Left forelimb (tissue), 1 donor: ENCODE measurements around the gene SLC35F3.
"Not testable (repeated sequence)": the region's sequence is repeated elsewhere in the genome, so short reads cannot be mapped to it uniquely, and the experiment has no call there.

ENCODE experiments used
- DNase-seq: peaks from one replicate; pipeline ENCODE4 v3.0.0-alpha.2; 2018; ENCODE audit warnings: low spot score

SLC35F3 gene

DNA sequence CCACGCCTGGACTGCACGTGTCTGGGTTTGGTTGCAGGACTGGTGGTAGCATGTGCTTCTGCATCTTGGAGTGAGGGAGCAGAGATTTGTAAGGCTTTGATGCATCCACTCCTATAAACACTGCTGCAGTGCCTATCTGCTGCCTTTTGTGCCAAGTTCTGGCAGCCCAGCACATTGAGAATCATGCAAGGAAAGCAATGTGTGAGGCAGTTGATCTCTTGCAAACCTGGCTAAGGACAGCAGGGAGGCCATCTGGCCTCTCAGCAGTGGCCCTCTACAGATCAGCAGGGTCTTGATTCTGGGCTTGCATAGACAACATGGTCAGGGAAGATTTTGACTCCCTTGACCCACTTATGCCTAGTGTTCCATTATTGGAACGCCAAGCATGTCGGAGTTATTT, 387.5 kb downstream of the SLC35F3 start:
- no peak for DNase-seq

DNA sequence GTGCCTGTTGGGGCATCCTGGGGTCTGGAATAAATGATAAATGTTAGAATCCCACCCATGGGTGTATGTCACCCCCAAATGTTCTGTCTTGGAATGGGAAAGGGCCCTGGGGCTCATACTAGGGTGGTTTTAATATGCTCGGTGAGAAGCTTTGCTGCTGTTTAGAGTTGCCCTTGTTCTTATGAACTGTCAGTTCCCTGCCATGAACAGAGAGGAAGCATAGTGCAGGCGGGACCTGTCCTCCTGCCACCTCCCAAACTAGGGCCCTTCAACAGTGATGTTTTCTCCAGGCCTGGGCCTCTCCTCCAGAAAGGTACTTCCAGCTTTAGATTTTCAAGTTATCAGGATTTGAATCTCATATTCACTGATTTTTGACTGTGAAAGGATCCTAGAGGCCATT, 388.1 kb downstream of the SLC35F3 start:
- no peak for DNase-seq

- DNase-seq = no peak
Observed at GRCh38 chr1:234294109-234294817, 389.8 kb downstream of the SLC35F3 start.

- no peak for DNase-seq
Observed at GRCh38 chr1:234295068-234295467, 390.6 kb downstream of the SLC35F3 start.

DNA sequence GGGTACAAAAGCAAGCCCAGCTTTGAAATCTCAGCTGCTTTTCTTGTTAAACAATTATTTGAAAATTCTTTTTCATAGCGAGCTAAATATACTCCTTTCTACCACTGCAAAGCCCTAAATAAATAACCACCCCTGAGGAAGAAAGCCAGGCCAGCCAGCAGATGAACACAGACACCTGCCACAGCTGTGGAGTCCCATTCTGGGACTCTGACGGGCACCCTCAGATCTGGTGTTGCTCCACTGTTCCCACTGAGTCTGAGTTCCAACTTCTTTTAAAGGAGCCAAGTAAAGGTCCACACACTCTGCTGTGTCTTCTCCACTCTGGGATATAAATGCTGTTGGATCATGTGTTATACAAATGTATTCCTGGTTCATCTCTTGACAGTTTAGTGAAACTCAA, 391.1 kb downstream of the SLC35F3 start:
- no peak for DNase-seq

DNA sequence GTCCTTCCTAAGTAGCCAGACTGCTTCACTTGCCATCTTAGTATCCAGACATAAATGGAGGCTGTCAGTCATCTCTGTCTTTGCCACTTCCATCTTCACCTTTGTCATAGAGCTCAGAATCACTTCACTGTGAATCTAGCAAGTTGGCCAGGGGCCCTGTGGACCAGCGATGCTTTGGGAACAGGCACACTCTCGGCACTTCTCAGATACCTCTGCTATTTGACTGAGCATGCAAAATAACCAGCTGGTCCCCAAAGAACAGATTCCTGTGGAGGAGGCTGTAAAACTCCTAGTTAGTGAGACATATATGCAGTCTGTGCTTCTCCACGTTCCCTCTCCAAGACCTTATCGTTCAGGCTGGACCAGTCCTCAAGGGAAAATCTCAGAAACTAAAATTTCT, 392.0 kb downstream of the SLC35F3 start:
- DNase-seq = no peak

DNA sequence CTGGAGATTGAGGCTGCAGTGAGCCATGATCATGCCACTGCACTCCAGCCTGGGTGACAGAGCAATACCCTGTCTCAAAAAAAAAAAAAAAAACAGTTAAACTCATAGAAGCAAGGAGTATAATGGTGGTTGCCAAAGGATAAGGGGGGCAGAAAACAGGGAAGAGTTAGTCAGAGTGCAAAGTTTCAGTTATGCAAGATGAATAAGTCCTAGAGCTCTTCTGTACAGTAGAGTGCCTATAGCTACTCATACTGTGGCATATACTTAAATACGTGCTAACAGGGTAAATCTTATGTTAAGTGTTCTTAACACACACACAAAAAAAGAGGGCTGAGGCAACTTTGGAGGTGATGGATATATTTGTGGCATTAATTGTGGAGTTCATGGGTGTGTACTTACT, 393.2 kb downstream of the SLC35F3 start:
- no peak for DNase-seq

GRCh38 chr1:234300096-234300495, 395.6 kb downstream of the SLC35F3 start:
- DNase-seq = no peak

DNA sequence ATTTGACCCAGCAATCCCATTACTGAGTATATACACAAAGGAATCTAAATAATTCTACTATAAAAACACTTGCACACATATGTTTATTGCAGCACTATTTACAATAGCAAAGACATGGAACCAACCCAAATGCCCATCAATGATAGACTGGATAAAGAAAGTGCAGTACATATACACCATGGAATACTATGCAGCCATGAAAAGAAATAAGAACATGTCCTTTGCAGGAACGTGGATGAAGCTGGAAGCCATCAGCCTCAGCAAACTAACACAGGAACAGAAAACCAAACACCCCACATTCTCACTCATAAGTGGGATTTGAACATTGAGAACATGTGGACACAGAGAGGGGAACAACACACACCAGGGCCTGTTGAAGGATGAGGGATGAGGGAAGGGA, 397.2 kb downstream of the SLC35F3 start:
- not testable (repeated sequence) for DNase-seq

DNA sequence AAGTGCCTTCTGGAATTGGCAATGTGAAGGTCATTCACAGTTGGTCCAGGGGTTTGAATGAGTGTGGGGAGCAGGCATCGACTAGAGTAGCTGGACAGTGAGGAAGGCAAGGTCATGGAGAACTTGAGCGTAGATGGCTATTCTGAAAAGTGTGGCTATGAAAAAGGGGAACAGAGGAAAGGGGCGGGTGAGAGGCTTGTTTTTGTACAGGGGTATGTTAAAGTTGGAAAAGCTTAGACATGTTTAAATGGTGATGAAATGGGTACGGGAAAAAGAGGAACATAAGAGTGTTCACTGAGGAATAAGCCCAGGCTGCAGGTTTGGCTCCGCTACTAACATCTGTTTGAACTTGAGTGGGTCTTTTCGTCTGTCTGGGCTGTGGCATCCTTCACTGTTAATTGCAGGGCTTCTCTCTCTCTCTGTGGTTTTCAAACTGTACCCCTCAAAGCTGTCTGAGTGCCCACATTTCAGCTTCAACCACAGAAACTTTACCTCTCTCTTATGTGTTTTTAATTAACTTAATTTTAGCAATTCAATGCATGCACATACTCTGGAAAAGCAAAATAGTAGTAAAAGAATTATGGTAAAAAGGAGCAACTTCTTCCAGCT, 398.0 kb downstream of the SLC35F3 start:
- DNase-seq = no peak

DNA sequence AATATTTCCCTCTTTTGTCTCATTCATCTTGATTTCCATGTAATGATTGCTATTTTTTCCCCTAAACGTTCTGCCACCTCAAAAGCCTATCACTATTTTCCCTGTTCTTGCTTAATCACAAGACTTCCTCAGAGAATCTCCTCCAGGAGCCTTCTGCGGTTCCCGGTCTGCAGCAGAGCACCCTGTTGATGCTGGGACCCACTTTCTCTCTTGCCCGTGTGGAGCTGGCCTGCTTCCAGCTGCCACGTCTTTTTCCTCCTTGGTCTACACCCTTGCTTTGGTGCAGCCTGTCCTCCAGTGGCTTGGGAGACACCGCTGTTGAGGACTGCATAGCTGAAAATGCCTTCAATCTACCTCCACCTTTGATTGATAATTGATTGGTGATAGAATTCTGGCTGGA, 398.8 kb downstream of the SLC35F3 start:
- no peak for DNase-seq

DNA sequence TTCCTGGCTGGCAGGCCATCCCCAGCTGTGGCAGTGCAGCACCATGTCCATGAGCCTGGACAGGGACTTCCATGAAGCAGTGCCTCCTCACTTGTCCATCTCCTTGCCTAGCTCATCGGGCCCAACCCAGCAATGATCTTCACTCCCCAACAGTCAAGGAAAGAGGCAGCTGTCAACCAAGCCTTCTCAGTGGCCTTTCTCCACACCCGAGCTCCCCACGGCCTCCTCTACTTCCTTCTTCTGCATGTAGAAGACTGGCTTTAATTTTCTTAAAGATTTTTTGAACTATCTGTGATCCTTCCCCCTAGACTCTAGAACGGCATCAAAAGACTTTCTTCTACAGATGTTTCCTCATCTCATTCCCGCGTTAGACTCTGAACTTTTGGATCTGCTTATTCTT, 403.2 kb downstream of the SLC35F3 start:
- DNase-seq = no peak

DNA sequence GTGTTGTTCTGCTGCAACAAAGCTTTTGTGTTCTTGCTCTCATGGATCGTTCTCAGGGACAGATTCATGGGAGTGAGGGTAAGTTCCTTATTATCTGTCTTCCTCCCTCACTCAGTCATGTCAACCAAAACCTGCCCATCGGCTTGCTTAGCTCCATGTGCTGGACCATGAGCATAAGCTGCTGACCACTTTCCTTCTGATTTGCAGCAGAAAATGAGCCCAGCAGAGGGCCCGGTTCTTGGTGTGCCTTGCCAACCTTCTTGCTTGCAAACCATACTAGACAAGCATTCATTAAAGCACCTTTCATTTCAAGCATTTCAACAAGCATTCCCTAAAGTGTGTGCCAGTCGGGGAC, 404.7 kb downstream of the SLC35F3 start:
- no peak for DNase-seq

DNA sequence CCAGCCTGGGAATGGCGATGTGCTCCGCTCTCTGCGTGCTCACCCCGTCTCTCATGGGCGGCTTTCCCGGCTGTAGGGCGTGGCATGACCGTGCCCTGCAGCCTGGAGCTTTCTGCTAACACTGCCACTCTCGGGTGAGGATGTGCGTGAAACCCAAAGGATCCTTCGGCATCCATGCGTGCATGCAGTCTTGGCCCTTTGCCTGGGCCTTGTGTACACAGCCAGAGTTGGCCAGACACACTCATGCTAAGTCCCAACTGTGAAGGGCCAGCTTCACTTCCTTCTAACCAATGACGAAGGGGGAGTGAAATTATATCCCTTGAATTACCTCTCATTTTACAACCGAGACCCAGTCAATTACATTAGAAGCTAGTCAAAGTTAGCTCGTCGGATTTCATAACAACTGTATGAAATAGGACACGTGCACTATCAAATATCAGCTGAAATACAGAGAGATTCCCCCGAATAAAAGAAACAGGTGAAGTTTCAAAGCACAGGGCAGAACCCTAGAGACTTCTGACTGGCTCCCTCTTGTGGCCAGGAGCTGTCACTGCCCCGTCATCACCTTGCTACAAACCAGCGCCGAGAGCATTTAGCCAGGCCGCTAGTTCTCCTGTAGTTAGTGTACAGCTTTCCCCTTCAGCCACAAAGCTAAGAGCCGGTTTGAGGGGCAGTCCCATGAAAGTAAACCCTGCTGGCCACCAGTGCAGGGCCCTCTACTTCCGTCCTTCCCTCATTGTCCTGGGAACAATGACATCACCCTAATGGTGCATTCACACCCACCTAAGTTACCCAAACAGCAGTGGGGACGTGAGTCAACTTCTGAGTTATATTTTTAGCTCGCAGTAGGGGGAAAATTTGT, 405.4 kb downstream of the SLC35F3 start:
- DNase-seq = no peak

DNA sequence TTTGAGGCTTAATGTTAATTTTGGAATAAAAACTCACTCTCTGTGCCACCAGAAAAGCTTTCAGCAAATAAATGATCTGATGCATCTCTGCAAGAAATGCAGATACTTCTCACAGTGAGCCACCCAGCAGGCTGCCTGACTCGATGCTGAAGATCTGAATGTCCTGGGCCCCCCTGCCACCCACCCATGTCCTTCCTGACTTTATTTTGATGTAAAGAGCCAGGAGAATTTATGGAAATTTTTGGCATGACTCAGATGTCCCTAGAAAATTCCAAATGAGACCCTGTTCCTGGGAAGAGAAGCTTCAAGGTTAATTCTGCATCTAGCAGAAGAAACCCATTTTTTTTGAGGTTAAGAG, 406.0 kb downstream of the SLC35F3 start:
- no peak for DNase-seq

DNA sequence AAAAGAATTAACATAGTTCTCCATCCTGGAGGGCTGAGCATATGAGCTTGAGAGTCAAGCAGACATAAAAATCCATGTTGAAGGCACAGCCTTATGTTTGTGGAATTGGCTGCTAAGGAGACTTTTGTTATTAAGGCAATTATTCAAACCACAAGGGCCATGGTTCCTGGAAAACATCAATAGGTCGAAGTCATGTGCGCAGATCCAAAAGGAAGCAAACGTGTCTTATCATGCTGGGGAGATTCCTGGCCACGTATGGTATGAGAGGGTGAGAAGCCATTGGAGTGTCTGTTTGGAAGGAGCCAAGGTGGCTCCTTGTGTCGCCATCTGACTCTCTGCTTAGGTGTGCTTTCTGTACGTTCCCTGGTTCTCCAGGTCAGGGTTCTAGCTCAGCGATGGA, 406.9 kb downstream of the SLC35F3 start:
- no peak for DNase-seq

- no peak for DNase-seq
Observed at GRCh38 chr1:234313171-234313570, 408.7 kb downstream of the SLC35F3 start.

- DNase-seq = no peak
Observed at GRCh38 chr1:234315091-234315541, 410.6 kb downstream of the SLC35F3 start.

- DNase-seq = no peak
Observed at GRCh38 chr1:234315588-234315987, 411.1 kb downstream of the SLC35F3 start.

GRCh38 chr1:234316486-234316885, 412.0 kb downstream of the SLC35F3 start:
- no peak for DNase-seq

DNA sequence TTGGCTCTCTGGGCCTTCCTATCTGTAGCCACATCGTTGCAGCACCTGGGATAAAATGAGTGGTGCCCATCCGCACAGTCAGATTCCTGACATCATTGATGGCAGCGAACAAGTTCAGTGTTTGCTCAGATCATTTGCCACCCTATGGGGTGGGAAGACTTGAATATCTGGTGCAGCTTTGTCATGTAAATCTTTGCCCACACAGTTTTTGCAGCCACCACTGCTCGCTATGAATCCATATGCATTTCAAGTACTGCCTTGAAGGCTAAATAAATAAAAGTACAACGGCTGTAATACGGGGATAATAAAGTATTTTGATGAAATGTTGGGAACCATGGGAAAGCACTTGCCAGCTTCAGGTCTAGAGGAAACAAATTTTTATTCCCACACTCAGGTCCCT, 412.5 kb downstream of the SLC35F3 start:
- no peak for DNase-seq

- no peak for DNase-seq
Observed at GRCh38 chr1:234320069-234320468, 415.6 kb downstream of the SLC35F3 start.

DNA sequence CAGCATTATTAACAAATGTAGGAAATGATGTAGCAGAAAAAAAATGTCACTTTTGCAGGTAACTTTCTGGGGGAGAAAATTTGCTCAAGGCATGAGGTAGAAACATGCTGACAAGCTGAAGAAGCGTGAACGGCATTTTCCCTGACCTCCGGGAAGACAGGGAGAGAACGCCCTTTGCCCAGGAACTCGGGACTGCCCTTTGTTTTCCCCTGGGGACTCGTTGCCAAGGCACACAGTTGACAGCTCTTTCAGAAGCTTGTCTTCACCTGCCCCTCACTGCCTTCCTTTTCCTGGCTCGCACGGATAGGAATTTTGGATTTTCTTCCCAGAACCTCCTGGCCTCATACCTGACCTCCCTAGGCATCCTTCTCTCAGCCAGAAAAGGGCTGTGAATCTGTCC, 416.1 kb downstream of the SLC35F3 start:
- DNase-seq = no peak
